ENCODE measurements around the gene LRRC8D.

- no peak for TF ChIP-seq RNF219 (CRISPR knock-in tag; IDR thresholded peaks at IDR 0.05)
- TF ChIP-seq ATF3 (IDR thresholded peaks at IDR 0.05) = no peak
- no peak for TF ChIP-seq ATF3 (CRISPR knock-in tag; conservative IDR thresholded peaks at IDR 0.05)
- TF ChIP-seq EP300 (IDR thresholded peaks at IDR 0.05; ENCODE audit: low read length) = no peak
- no peak for TF ChIP-seq CTCF (IDR thresholded peaks at IDR 0.05 in 2 of 3, conservative IDR thresholded peaks at IDR 0.05 in 1 of 3; ENCODE audit: insufficient read depth in 2 of 3, low read depth in 1 of 3, low read length in 3 of 3)
- TF ChIP-seq HDAC2 (IDR thresholded peaks at IDR 0.05) = no peak
- TF ChIP-seq PTBP1 (IDR thresholded peaks at IDR 0.05; ENCODE audit: low read depth, low read length) = no peak
- TF ChIP-seq POLR2A (conservative IDR thresholded peaks at IDR 0.05) = no peak
- TF ChIP-seq ZBTB33 (CRISPR knock-in tag; IDR thresholded peaks at IDR 0.05) = no peak
- TF ChIP-seq ZFX (CRISPR knock-in tag; IDR thresholded peaks at IDR 0.05) = no peak
- no peak for TF ChIP-seq GABPB1 (CRISPR knock-in tag; IDR thresholded peaks at IDR 0.05)
- no peak for TF ChIP-seq THRB (CRISPR knock-in tag; conservative IDR thresholded peaks at IDR 0.05)
- no peak for TF ChIP-seq KDM1A (IDR thresholded peaks at IDR 0.05)
Measured at GRCh38 chr1:89939693-89940438, 119.0 kb downstream of the LRRC8D start.
